Endothelial cell (in vitro differentiated cells): ENCODE data around the gene CNTNAP5. TPM values are rescaled to one million over a fixed set of nuclear protein-coding genes. Genes with fewer than 3 reads are reported as not detected.

ENCODE experiments used
- DNase-seq: peaks from one replicate; pipeline ENCODE4 v3.0.0; 2021; ENCODE audit warnings: low spot score
- H3K27ac Mint-ChIP-seq: one replicate; pipeline ENCODE4 v1.8.0; 2021; ENCODE audit warnings: mixed read lengths, inconsistent platforms; ENCODE audit not compliant: unreplicated experiment
- H3K27me3 Mint-ChIP-seq: one replicate; pipeline ENCODE4 v1.8.0; 2021; ENCODE audit warnings: mild to moderate bottlenecking, moderate library complexity, mixed read lengths, inconsistent platforms; ENCODE audit not compliant: unreplicated experiment
- H3K36me3 Mint-ChIP-seq: one replicate; pipeline ENCODE4 v1.8.0; 2021; ENCODE audit warnings: mild to moderate bottlenecking, low read depth, mixed read lengths, inconsistent platforms; ENCODE audit not compliant: unreplicated experiment
- H3K4me1 Mint-ChIP-seq: one replicate; pipeline ENCODE4 v1.8.0; 2021; ENCODE audit warnings: mild to moderate bottlenecking, mixed read lengths, inconsistent platforms; ENCODE audit not compliant: unreplicated experiment
- H3K4me3 Mint-ChIP-seq: one replicate; pipeline ENCODE4 v1.8.0; 2021; ENCODE audit warnings: mild to moderate bottlenecking, mixed read lengths, inconsistent platforms; ENCODE audit not compliant: unreplicated experiment
- H3K9me3 Mint-ChIP-seq: one replicate; pipeline ENCODE4 v1.8.0; 2021; ENCODE audit warnings: mixed read lengths, inconsistent platforms; ENCODE audit not compliant: unreplicated experiment
- total RNA-seq: library from RNA; stranded (reverse); fragmentation: NEBNext Ultra II Directional; extraction: Animal tissue kit (Norgen Biotek cat#: 25700); gene quantifications from one replicate; pipeline ENCODE4 v1.2.1, GENCODE V29; 2021; ENCODE audit not compliant: unreplicated experiment
- TF ChIP-seq, protein P1 (sequence below): fragments of 200-600 bp; sonication (generic); IDR thresholded peaks from one replicate; pipeline ENCODE4 v1.5.0; 2021; ENCODE audit warnings: antibody characterized with exemption; ENCODE audit not compliant: unreplicated experiment

Gene CNTNAP5
- total RNA-seq, 1 donor from 2014 or later, result 5.0 TPM

DNA sequence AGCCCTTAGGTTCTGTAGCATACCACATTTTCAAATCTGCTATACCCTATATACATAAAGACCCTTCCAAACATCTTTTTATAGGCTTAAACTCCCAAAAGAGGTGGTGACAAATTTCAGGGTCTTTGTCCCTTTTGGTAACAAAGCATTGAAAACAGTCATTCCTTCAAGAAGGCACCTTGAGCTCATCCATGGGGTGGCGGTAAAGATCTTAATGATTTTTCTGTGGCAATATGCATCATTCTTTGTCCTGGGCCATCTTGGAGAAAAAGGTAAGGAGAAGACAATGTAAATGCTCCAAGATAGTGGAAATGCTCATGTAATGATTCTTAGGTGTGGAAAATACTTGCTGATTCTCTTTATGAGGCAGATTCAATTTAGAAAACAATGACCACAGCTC is 890.5 kb downstream of the CNTNAP5 start:
- Mint-ChIP-seq H3K36me3 (no peaks in the 10 kb centered on the region), H3K4me3 (no peak overlapping the region), H3K27ac (no peak overlapping the region), H3K9me3 (no peaks in the 10 kb centered on the region), H3K4me1 (peaks cover 3% of the 10 kb centered on the region), H3K27me3 (no peaks in the 10 kb centered on the region)
- DNase-seq, result no peak
- TF ChIP-seq, protein P1, sequence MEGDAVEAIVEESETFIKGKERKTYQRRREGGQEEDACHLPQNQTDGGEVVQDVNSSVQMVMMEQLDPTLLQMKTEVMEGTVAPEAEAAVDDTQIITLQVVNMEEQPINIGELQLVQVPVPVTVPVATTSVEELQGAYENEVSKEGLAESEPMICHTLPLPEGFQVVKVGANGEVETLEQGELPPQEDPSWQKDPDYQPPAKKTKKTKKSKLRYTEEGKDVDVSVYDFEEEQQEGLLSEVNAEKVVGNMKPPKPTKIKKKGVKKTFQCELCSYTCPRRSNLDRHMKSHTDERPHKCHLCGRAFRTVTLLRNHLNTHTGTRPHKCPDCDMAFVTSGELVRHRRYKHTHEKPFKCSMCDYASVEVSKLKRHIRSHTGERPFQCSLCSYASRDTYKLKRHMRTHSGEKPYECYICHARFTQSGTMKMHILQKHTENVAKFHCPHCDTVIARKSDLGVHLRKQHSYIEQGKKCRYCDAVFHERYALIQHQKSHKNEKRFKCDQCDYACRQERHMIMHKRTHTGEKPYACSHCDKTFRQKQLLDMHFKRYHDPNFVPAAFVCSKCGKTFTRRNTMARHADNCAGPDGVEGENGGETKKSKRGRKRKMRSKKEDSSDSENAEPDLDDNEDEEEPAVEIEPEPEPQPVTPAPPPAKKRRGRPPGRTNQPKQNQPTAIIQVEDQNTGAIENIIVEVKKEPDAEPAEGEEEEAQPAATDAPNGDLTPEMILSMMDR, result no peak

DNA sequence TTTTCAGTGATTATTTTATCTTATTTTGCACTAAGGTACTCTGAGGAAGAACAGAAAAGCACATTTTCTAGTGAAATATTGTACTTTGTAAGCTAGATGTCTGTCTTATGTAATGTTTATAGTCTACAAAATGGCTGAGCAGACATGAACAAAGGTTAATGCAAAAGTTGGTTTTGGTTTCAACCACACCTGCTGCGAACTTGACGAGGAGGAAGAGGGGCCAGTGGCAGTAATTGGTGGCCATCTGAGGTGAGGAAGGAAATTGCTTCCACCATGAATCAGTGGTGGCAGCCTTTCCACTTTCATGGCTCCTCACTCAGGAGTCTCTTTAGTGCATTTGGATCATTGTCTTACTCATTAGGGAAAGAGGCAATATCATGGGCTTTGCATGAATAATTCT is 894.2 kb downstream of the CNTNAP5 start:
- H3K9me3 Mint-ChIP-seq, result no peaks in the 10 kb centered on the region
- no peaks in the 10 kb centered on the region for H3K27me3 Mint-ChIP-seq
- H3K27ac Mint-ChIP-seq, result no peak overlapping the region
- no peak for DNase-seq
- no peak overlapping the region for H3K4me3 Mint-ChIP-seq
- H3K4me1 Mint-ChIP-seq, result no peaks in the 10 kb centered on the region
- H3K36me3 Mint-ChIP-seq, result no peaks in the 10 kb centered on the region
- TF ChIP-seq, protein P1, result no peak

DNA sequence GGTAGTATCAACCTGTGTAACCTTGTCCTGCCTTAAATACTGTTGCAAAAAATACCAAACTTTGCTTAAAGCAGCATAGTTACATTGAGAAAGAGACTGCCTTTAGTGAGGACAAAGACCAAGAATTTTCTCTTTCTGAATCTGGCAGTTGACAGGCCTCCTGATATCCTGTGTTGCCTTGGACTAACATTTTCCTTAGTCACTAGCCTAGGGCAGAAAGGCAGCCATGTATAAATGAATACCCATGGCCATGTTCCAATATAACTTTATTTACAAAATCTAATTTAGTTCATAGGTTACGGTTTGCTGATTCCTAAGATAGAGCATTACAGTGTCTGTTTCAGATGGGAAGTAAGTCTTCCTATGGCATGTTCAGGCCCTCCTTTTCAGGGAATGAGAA is 895.4 kb downstream of the CNTNAP5 start:
- H3K36me3 Mint-ChIP-seq, result no peaks in the 10 kb centered on the region
- no peaks in the 10 kb centered on the region for H3K9me3 Mint-ChIP-seq

GRCh38 chr2:124921191-124921590 is 896.1 kb downstream of the CNTNAP5 start:
- TF ChIP-seq, protein P1, result no peak
- no peak overlapping the region for H3K27ac Mint-ChIP-seq
- H3K36me3 Mint-ChIP-seq, result no peaks in the 10 kb centered on the region
- no peaks in the 10 kb centered on the region for H3K4me1 Mint-ChIP-seq
- H3K27me3 Mint-ChIP-seq, result no peaks in the 10 kb centered on the region
- H3K4me3 Mint-ChIP-seq, result no peak overlapping the region
- no peaks in the 10 kb centered on the region for H3K9me3 Mint-ChIP-seq
- no peak for DNase-seq

More for the DNA sequence above, 895.4 kb downstream of the CNTNAP5 start:
- Mint-ChIP-seq H3K4me1 (no peaks in the 10 kb centered on the region), H3K27me3 (no peaks in the 10 kb centered on the region), H3K27ac (no peak overlapping the region), H3K4me3 (no peak overlapping the region)
- no peak for DNase-seq
- TF ChIP-seq, protein P1, result no peak

DNA sequence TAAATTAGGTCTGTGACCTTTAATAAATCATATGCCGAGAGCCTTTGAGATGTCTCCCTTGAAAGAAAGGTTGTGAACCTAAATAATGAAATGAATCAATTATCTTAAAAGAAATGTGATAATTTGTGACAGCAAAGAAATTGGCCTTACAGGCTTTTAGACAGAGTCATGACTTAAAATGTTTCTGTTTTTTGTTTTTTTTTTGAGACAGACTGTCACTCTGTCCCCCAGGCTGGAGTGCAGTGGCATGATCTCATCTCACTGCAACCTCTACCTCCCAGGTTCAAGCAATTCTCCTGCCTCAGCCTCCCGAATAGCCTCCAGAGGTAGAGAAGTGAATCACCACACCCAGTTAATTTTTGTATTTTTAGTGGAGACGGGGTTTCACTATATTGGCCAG is 898.0 kb downstream of the CNTNAP5 start:
- Mint-ChIP-seq H3K27me3 (no peaks in the 10 kb centered on the region), H3K27ac (no peak overlapping the region), H3K4me1 (no peaks in the 10 kb centered on the region), H3K4me3 (no peak overlapping the region), H3K36me3 (no peaks in the 10 kb centered on the region), H3K9me3 (no peaks in the 10 kb centered on the region)
- no peak for DNase-seq
- TF ChIP-seq, protein P1, result no peak
